A204.1 (cell line): ENCODE data around the gene LIN9.
"Not testable (repeated sequence)": the region's sequence is repeated elsewhere in the genome, so short reads cannot be mapped to it uniquely, and the experiment has no call there.

Experiments used
- FAIRE-seq: peaks from 2 replicates; lab custom pipeline; 2012; peaks lifted over from hg19 to GRCh38; lab: Jason Lieb, UNC

The LIN9 gene

DNA sequence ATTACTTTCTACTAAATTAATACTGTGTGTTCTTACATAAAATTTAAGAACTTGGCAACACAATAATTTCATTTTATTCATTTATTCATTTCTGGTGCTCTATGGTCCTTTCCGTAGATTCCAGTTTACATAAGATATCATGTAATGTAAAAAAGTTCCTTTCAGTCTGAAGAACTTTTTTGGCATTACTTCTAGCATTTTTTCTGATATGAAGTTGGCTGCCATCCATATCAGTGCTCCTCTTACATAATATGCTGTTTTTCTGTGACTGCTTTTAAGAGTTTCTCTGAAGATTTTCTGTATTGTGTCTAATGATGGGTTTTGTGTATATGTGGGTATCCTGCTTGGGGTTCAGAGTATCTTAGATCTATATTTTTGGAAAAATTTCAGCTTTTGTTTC is 34.8 kb downstream of the LIN9 start:
- FAIRE-seq: no peak

GRCh38 chr1:226272233-226272902 is 36.6 kb downstream of the LIN9 start:
- not testable (repeated sequence) for FAIRE-seq

- no peak for FAIRE-seq
Observed at GRCh38 chr1:226268421-226269124, 40.4 kb downstream of the LIN9 start.

DNA sequence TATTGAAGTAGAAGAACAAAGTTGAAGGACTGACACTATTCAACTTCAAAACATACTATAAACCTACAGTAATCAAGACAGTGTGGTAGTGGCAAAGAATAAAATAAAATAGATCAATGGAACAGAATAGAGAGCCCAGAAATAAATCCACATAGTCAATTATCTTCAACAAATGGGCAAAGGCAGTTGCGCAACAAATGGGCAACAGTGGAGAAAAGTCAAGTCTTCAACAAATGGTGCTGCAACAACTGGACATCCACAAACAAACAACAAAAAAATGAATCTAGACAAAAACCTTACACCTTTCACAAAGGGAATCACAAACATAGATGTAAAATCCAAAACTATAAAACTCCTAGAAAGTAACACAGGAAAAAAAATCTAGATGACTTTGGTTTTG is 47.1 kb downstream of the LIN9 start:
- FAIRE-seq: no peak

GRCh38 chr1:226255380-226255779 is 53.6 kb downstream of the LIN9 start:
- FAIRE-seq: no peak

- FAIRE-seq: no peak
Observed at GRCh38 chr1:226253933-226254332, 55.0 kb downstream of the LIN9 start.

DNA sequence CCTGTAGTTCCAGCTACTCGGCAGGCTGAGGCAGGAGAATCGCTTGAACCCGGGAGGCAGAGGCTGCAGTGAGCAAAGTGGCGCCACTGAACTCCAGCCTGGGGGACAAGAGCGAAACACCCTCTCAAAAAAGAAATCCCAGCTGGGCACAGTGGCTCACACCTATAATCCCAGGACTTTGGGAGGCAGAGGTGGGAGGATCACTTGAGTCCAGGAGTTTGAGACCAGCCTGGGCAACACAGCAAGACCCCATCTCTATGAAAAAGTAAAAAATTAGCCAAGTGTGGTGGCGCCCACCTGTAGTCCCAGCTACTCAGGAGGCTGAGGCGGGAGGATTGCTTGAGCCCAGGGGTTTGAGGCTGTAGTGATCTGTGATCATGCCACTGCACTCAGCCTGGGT is 56.1 kb downstream of the LIN9 start:
- not testable (repeated sequence) for FAIRE-seq

DNA sequence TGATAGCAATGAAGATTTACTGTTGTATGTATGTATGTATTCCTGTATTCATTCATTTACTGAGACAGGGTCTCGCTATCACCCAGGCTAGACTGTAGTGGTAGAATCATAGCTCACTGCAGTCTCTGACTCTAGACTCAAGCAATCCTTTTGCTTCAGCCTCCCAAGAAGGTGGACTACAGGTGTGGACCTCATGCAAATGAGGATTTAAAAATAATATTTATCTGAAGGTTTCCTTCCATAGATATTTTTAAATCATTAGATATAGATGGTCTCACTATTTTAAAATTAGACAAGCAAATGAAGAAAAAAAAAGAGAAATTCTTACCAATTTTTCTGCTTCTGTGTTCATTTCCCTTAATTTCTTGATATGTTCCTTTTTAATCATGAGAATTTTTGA is 58.5 kb downstream of the LIN9 start:
- no peak for FAIRE-seq

- FAIRE-seq: no peak
Observed at GRCh38 chr1:226248796-226249195, 60.2 kb downstream of the LIN9 start.

- no peak for FAIRE-seq
Observed at GRCh38 chr1:226248091-226248490, 60.9 kb downstream of the LIN9 start.

DNA sequence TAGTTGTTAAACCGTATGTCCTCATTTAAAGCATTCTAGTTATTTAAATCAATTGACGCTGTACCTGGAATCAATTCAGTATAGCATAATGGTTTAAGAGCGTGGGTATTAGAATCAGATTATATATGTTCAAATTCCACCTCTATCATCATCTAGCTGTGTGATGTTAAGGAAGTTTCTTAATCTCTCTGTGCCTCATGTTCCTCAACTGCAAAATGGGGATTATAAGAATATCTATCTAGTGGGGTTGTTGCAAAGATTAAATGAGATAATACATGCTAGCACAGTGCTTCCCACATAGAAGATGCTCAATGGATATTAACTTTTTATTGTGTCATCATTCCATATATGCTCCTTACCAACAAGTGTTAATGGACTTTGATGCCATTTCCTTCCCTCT is 69.5 kb downstream of the LIN9 start:
- FAIRE-seq: no peak

DNA sequence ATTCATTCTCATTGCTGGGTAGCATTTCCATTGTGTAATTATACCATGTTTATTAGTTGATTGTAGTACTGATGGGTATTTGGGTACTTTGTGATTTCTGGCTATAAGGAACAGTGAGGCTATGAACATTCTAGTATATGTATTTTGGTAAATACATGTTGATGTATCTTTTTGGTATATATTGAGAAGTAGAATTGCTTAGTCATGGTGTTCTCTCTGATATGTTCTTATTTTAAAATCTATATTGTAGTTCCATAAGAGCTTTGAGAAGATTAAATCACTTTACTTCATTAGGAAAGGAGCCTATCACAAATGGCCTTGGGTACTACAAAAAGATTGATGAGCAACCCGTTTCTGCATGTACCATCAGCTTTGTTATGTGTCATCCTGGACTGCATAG is 72.1 kb downstream of the LIN9 start:
- no peak for FAIRE-seq

- FAIRE-seq: no peak
Observed at GRCh38 chr1:226233806-226234205, 75.2 kb downstream of the LIN9 start.

DNA sequence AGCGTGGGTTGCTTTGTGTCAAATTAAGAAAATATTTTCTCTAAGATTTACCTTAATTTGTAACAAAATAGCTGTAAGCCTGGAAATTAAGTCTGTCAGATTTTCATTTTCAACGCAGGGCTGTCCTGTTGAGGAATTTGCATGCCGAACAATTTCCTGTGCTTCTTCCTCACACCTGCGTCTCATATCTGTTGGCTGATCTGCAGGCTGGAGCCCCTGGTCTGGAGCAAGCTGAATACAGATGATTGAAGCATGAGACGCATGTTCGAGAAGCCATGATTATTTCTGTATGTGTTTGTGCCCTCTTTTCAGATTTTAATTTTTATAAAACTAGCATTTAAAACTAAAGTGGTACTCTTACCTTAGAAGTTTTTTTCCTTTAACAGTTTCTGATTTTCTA is 75.7 kb downstream of the LIN9 start:
- FAIRE-seq: no peak

DNA sequence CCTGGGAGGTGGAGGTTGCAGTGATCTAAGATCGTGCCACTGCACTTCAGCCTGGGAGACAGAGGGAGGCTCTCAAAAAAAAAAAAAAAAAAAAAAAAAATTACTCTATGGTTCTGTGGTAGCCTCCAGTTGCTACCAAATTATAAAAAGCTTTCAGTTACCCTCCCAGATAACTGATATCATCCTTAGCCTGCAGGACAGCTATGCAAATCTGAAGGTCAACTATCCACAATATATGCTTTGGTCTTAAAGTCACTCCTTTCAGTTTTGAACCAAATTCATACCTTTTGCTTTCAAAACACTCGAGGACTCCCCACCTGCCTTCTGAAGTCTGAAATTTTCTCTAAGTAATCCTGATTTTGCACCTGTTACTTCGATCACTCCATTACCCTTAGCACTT is 82.4 kb downstream of the LIN9 start:
- no peak for FAIRE-seq

GRCh38 chr1:226223786-226224244 is 85.1 kb downstream of the LIN9 start:
- FAIRE-seq: no peak

GRCh38 chr1:226223157-226223785 is 85.7 kb downstream of the LIN9 start, which contains the start of gene MIXL1:
TSS of gene MIXL1 (plus strand) at chr1:226223664. CDS start at chr1:226223682, 18 bp downstream.
- no peak for FAIRE-seq

DNA sequence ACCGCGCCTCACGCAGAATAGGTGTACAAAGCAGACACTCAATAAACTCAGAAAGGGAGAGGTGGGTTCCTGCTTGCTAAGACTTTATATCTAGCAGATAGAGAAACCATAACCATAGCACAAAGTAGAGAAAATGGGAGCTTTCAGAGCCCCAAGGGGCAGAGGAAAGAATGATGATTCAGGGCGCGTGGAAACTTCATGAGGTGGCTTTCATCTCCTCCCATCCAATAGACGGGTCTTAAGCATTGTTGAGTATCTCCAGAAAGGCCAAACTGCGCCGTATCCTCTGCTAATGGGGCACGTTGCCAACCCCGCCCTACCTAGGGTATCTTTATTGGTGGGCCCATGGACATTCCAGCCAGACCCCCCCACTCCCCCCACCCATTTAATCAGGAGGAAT is 86.3 kb downstream of the LIN9 start:
- FAIRE-seq: no peak

- FAIRE-seq: no peak
Observed at GRCh38 chr1:226220473-226221189, 88.3 kb downstream of the LIN9 start.

DNA sequence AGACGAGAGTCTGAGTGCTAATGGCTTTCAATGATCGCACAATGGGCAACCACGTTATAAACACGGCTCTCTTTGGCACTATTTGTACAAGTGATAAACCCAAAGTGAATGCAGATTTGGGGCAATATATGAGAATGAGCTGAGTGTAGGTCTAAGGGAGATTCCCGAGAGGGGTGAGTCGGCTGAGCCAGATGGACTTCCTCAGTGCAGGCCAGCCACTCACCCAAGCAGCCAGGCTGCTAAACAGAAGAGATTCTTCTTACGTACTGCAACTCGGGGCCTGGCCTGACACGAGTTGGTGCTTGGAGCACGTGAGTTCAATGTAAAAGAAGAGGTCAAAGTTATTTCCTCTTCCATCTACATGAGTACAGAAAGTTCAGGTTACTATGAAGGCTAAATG is 91.7 kb downstream of the LIN9 start:
- FAIRE-seq: no peak

DNA sequence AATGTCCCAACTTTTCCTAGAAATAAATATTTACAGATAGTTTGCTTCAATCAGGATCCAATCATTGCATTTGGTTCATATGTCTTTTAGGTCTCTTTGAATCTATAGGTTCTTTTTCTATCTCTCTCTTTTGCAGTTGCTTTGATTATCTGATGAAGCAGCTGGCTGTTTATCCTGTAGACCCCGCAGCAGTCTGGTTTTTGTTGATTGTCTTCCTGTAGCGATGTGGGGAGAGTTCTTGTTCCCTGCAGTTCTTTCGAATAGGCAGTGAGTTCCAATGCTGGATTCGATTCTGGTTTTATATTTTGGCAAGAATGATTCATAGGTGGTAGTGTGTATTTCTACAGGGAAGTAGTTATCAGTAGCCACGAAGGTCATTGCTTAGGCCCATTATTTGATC is 92.9 kb downstream of the LIN9 start:
- no peak for FAIRE-seq

DNA sequence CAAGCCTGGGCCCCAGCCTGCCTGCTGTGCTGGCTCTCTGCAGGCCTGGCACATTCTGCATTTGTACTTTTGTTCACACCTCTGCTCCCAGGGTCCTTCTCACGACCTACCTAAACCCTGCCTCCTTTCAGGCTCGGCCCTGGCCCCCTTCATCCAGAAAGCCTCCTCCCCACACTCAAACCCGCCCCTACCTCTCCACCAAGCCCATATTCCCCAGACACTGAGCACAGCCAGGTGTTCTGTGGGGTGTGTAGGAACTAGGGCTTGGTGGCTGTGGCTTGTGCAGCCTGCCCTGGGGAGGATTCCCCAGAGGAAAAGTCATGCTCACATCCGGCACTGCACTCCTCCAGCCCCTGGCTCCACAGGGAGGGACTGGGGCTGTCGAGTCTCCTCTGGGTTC is 93.7 kb downstream of the LIN9 start:
- FAIRE-seq: no peak

DNA sequence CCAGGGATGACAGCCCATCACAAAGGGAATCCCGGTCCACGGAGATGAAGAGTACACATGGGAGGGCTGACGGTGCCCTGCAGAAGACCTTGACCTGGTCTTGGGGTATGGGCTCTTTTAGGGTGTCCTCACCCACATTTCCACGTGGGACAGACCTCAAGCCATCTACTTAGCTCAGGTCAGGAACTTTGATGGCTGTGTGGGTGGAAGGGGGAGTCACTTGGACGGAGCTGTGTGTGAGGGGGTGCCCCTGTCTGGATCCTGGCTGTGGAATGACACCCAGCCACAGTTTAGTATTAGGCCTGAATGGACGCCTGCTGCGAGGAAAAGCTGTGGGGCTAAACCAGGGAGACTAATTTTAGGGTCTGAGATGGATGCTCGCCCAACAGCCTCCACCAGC is 96.4 kb downstream of the LIN9 start:
- FAIRE-seq: no peak
